GM21381 (cell line): Measurements from ENCODE around the gene CAMK2N2.

Experiments used
- ATAC-seq: cut with Tn5 transposase; IDR thresholded peaks from one replicate; pipeline ENCODE4 v1.9.1; 2021; ENCODE audit warnings: mild to moderate bottlenecking, moderate library complexity; ENCODE audit not compliant: unreplicated experiment

The CAMK2N2 gene

GRCh38 chr3:184228376-184229137 lies 32.8 kb downstream of the CAMK2N2 start:
- no peak for ATAC-seq

GRCh38 chr3:184227481-184227935 lies 33.8 kb downstream of the CAMK2N2 start:
- ATAC-seq: no peak

- ATAC-seq: no peak
Measured at GRCh38 chr3:184223946-184224345, 37.4 kb downstream of the CAMK2N2 start.

GRCh38 chr3:184222521-184222920 lies 38.8 kb downstream of the CAMK2N2 start:
- ATAC-seq: no peak

GRCh38 chr3:184218814-184219213 lies 42.5 kb downstream of the CAMK2N2 start:
- no peak for ATAC-seq

- no peak for ATAC-seq
Measured at GRCh38 chr3:184211718-184212117, 49.6 kb downstream of the CAMK2N2 start.

- no peak for ATAC-seq
Measured at GRCh38 chr3:184211297-184211696, 50.1 kb downstream of the CAMK2N2 start.
